ENCODE data around the gene PLRG1. TPM values are rescaled to one million over a fixed set of nuclear protein-coding genes. Genes with fewer than 3 reads are reported as not detected.
A peak's percentile ranks its signal among the peaks of the same experiment; 100 is the strongest.

Gene PLRG1
- total RNA-seq, 6 experiments from 2014 or later, result 93.8 to 101 (median 95.3) TPM

DNA sequence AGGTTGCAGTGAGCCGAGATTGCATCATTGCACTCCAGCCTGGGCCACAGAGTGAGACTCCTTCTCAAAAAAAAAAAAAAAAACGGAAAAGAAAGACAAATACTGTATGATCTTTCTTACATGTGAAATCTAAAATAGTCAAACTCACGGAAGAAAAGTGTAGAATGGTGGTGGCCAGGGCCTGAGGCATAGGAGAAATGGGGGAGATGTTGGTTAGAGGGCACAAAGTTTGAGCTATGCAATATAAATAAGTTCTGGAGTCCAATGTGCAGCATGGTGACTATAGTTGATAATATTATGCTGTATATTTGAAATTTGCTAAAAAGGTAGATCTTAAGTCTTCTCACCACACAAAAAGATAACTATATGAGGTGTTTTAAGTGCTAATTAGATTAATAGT is 41.7 kb upstream of the PLRG1 start:
- Mint-ChIP-seq H3K27me3 (ENCODE audit: insufficient read depth) (no peaks in the 10 kb centered on the region; the same call in 1 of the 2 replicates), H3K27ac (no peak overlapping the region), H3K9me3 (no peaks in the 10 kb centered on the region), H3K4me1 (ENCODE audit: low read depth) (no peaks in the 10 kb centered on the region), H3K4me3 (no peak overlapping the region), H3K36me3 (ENCODE audit: low read depth) (no peaks in the 10 kb centered on the region)
- TF ChIP-seq CTCF (IDR thresholded peaks at IDR 0.05), result no peak
- DNase-seq, result no peak

GRCh38 chr4:154590329-154591006 is 40.3 kb upstream of the PLRG1 start, which contains the start of gene FGA:
TSS of gene FGA (minus strand) at chr4:154590742. CDS start at chr4:154590687, 55 bp downstream.
- no peaks in the 10 kb centered on the region; the same call in 1 of the 2 replicates for H3K27me3 Mint-ChIP-seq (ENCODE audit: insufficient read depth)
- no peaks in the 10 kb centered on the region for H3K4me1 Mint-ChIP-seq (ENCODE audit: low read depth)
- H3K4me3 Mint-ChIP-seq, result no peak within 1 kb of the TSS
- no peaks in the 10 kb centered on the region for H3K9me3 Mint-ChIP-seq
- no peak for DNase-seq
- TF ChIP-seq CTCF (IDR thresholded peaks at IDR 0.05), result no peak
- H3K36me3 Mint-ChIP-seq (ENCODE audit: low read depth), result no peaks in the 10 kb centered on the region
- no peak within 1 kb of the TSS for H3K27ac Mint-ChIP-seq

GRCh38 chr4:154589296-154590197 is 39.3 kb upstream of the PLRG1 start:
- Mint-ChIP-seq H3K4me3 (no peak overlapping the region), H3K9me3 (no peaks in the 10 kb centered on the region), H3K27me3 (ENCODE audit: insufficient read depth) (no peaks in the 10 kb centered on the region; the same call in 1 of the 2 replicates), H3K4me1 (ENCODE audit: low read depth) (no peaks in the 10 kb centered on the region), H3K36me3 (ENCODE audit: low read depth) (no peaks in the 10 kb centered on the region), H3K27ac (no peak overlapping the region)
- DNase-seq, result no peak
- no peak for TF ChIP-seq CTCF (IDR thresholded peaks at IDR 0.05)

- no peak for DNase-seq
- no peaks in the 10 kb centered on the region for H3K9me3 Mint-ChIP-seq
- TF ChIP-seq CTCF (IDR thresholded peaks at IDR 0.05), result no peak
- H3K36me3 Mint-ChIP-seq (ENCODE audit: low read depth), result no peaks in the 10 kb centered on the region
- no peak overlapping the region for H3K4me3 Mint-ChIP-seq
- H3K27me3 Mint-ChIP-seq (ENCODE audit: insufficient read depth), result no peaks in the 10 kb centered on the region; the same call in 1 of the 2 replicates
- H3K27ac Mint-ChIP-seq, result no peak overlapping the region
- H3K4me1 Mint-ChIP-seq (ENCODE audit: low read depth), result no peaks in the 10 kb centered on the region
Observed at GRCh38 chr4:154588198-154588597, 38.0 kb upstream of the PLRG1 start.

GRCh38 chr4:154586296-154587033 is 36.3 kb upstream of the PLRG1 start:
- H3K4me1 Mint-ChIP-seq (ENCODE audit: low read depth), result no peaks in the 10 kb centered on the region
- no peaks in the 10 kb centered on the region for H3K9me3 Mint-ChIP-seq
- H3K27me3 Mint-ChIP-seq (ENCODE audit: insufficient read depth), result no peaks in the 10 kb centered on the region; the same call in 1 of the 2 replicates
- no peak overlapping the region for H3K27ac Mint-ChIP-seq
- no peak for TF ChIP-seq CTCF (IDR thresholded peaks at IDR 0.05)
- H3K4me3 Mint-ChIP-seq, result peak overlapping the region; percentile 39; the same call in 1 of the 2 replicates
- DNase-seq, result no peak
- no peaks in the 10 kb centered on the region for H3K36me3 Mint-ChIP-seq (ENCODE audit: low read depth)
